Tibial nerve (tissue), 4 donors: ENCODE data around the gene CTDSP2.

Experiments
- CTCF ChIP-seq, 5 experiments: fragments of 200-600 bp in 3 of 5; fragments of 450-650 bp in 2 of 5; sonication (generic) in 3 of 5; IDR thresholded peaks; one replicate each; pipeline ENCODE4 v1.5.1; 2016 to 2019; ENCODE audit warnings: antibody characterized with exemption in 5 of 5, mild to moderate bottlenecking in 3 of 5, moderate library complexity in 2 of 5
- EP300 ChIP-seq, 2 donors: sonication (generic); formaldehyde crosslinking; IDR thresholded peaks; one replicate each; pipeline ENCODE4 v1.6.1; 2017; ENCODE audit warnings: antibody characterized with exemption in 2 of 2, mild to moderate bottlenecking in 1 of 2
- POLR2A ChIP-seq, 2 donors: fragments of 450-650 bp; IDR thresholded peaks; one replicate each; pipeline ENCODE4 v1.6.1; 2017; ENCODE audit warnings: antibody characterized with exemption in 2 of 2, mild to moderate bottlenecking in 2 of 2, moderate library complexity in 2 of 2

GRCh38 chr12:57796996-57797395 lies 49.5 kb downstream of the CTDSP2 start:
- TF ChIP-seq EP300 (IDR thresholded peaks at IDR 0.05) (no peak), POLR2A (IDR thresholded peaks at IDR 0.05) (no peak), CTCF (IDR thresholded peaks at IDR 0.05) (no peak)
